Stimulated activated naive CD8-positive, alpha-beta T cell treated with anti-CD3 and anti-CD28 coated beads, Interleukin-15, Interleukin-2, amounts not matched to agents 100 U/mL and 50 U/mL, for 24 hours (primary cell): ENCODE results near the gene GATB.

Source experiments
- ATAC-seq: fragments of 150-1000 bp; cut with Tn5 transposase; one replicate; pipeline ENCODE4 v1.10.0; 2021
- DNase-seq: peaks from one replicate; pipeline ENCODE4 v3.0.0; 2021

GATB gene

GRCh38 chr4:151673908-151674520, 86.8 kb downstream of the GATB start:
- ATAC-seq = no peak
- DNase-seq = no peak

GRCh38 chr4:151672996-151673395, 87.8 kb downstream of the GATB start:
- ATAC-seq (no peak), DNase-seq (no peak)

GRCh38 chr4:151671541-151672059, 89.2 kb downstream of the GATB start:
- ATAC-seq = no peak
- no peak for DNase-seq

GRCh38 chr4:151670843-151671242, 90.0 kb downstream of the GATB start:
- DNase-seq (no peak), ATAC-seq (no peak)

- DNase-seq (no peak), ATAC-seq (no peak)
Observed at GRCh38 chr4:151669990-151670389, 90.8 kb downstream of the GATB start.

GRCh38 chr4:151668689-151669402, 92.0 kb downstream of the GATB start:
- no peak for DNase-seq
- peak; percentile 25 for ATAC-seq

- DNase-seq = no peak
Observed at GRCh38 chr4:151667666-151668065, 93.1 kb downstream of the GATB start.

GRCh38 chr4:151667048-151667447, 93.8 kb downstream of the GATB start:
- no peak for DNase-seq

More at GRCh38 chr4:151667666-151668065, 93.1 kb downstream of the GATB start:
- ATAC-seq = no peak

GRCh38 chr4:151666501-151666900, 94.3 kb downstream of the GATB start:
- no peak for DNase-seq

More at GRCh38 chr4:151667048-151667447, 93.8 kb downstream of the GATB start:
- no peak for ATAC-seq

GRCh38 chr4:151665785-151666127, 95.1 kb downstream of the GATB start:
- DNase-seq = no peak
- no peak for ATAC-seq

More at GRCh38 chr4:151666501-151666900, 94.3 kb downstream of the GATB start:
- no peak for ATAC-seq

GRCh38 chr4:151665022-151665784, 95.6 kb downstream of the GATB start:
- ATAC-seq = no peak
- DNase-seq = no peak

DNA sequence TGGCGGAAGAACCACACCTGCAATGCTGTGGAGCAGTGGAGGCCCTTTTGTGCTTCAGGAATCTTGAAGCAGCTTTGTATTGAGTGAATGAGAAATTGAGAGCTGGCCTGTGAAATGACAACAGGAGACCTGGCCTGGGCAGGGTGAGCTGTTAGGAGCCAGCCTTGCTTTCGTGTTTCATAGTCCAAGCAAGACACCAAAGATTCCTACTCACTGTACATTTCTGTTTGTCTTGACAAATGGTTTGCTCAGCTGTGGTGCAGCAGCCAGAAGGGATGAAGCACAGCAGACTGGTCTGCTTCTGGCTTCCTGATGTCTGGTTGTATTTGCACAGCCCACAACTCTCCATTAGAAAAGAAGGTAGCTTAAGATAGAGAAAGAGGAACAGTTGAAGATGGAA, 96.5 kb downstream of the GATB start:
- no peak for DNase-seq
- no peak for ATAC-seq

DNA sequence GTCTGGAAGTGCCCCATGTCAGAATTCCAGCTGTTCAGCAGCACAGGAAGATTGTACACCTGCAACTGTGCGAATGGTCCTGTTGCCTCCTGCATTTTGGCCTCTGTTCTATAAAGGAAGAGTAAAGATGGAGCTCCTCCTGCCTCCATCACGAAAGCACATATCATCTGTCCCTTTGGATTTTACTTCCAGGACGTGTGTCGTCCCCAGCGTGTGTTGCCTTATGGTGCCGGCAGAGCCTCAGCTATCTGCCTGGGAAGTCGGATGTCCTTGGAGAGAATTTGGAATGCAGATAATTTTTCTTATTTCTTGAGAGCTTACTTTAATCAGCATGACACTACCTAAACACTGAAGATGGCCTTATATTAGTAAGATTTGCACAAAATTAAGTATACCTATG, 97.7 kb downstream of the GATB start:
- DNase-seq (no peak), ATAC-seq (no peak)

GRCh38 chr4:151661873-151662272, 98.9 kb downstream of the GATB start:
- ATAC-seq (no peak), DNase-seq (no peak)

- ATAC-seq = no peak
- no peak for DNase-seq
Observed at GRCh38 chr4:151660676-151661075, 100.1 kb downstream of the GATB start.

DNA sequence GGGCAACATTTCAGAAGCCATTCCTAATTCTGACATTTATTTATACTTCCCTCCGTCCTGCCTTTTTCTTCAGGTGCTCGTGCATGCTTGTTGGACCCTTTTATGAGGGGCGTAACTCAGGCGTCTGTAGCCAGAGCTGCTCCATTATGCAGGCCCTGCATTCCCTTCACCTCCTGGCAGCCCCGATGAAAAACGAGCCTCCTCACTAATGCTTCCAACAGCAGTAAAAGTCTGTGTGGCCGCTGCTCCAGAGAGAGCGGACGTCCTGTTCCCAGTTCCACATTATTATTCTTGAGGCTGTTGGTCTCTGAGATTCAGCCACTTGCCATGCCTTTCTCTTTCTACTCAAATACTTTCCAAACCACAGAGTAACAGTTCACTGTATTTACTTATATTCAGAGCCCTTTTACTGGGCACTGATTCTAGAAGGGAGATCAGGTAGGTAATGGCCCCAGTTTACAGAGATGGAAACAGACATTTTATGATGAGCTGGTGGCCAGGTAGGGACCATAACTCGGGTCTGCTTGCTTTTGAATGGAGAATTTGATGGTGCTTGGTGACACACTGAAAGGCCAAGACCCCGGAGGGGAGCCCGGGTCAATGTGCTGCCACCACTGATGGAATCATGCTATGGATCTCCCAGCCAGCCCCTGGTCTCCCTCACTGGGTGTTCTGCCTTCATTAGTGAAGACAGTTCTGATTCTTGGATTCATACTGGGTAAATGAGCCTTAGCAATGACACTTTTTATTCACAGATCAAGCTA, 101.0 kb downstream of the GATB start:
- ATAC-seq (no peak), DNase-seq (no peak)

DNA sequence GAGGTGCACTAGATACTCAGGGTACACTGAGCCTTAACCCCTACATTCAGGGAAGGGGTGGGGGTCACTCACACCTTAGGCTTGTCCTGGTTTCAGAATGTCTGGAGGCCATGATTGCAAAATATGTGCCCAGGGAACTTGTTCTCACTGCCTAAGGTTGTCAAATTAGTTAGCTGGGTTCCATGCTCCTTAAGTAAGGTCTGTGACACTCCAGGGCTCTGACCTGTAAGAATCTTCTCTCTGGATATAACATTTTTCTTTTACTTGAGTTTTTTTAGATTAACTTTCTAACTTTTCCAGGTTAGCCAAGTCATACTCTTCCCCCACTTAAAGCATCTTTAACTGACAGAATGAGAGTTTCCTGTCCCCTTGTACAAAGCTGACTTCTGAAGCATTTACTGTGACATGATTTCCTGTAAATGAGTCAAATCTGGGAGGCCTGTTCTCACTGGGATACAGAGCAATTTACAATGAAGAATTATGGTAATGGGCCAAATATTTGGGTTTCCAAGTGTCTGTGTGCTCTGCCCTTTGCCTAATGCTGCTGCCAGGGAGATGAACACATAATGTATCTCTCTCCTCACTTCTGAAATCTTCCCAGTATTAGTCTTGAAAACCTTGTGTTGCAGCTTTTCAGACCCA, 101.7 kb downstream of the GATB start:
- DNase-seq (no peak), ATAC-seq (peak; percentile 40)

DNA sequence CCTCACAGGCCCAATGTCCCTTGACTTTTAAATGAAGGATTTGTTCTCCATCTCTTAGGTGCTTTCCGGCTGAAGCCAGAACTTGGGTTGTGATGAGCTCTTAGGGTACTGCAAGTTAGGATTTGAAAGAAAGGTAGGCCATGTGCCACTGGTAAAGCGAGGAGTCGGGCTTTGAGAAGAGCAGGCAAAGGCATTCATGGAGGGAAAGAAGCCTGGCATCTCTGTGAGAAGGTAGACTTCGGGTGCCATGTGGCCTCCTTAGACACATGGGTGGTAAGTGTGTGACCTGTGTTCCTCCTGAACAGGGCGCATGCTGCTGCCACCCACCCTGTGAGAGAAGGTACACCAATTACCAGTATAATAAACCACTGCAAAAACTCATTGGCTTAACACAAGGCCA, 102.9 kb downstream of the GATB start:
- ATAC-seq (no peak), DNase-seq (no peak)

DNA sequence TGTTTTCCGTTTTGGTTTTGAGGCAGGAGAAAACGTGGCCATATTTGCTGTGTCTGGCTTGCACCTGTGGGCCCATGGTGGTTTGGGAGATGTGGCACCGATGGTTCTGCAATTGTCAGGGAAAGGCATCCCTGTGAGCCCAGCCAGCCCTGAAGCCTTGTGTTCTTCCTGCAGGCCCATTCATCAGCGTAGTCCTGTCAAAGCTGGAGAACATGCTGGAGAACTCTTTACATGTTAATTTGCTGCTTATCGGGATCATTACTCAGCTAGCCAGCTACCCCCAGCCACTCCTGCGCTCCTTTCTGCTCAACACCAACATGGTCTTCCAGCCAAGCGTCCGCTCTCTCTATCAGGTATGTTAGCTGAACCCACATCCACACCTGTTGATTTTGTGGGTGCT, 104.7 kb downstream of the GATB start:
- DNase-seq (no peak), ATAC-seq (no peak)

DNA sequence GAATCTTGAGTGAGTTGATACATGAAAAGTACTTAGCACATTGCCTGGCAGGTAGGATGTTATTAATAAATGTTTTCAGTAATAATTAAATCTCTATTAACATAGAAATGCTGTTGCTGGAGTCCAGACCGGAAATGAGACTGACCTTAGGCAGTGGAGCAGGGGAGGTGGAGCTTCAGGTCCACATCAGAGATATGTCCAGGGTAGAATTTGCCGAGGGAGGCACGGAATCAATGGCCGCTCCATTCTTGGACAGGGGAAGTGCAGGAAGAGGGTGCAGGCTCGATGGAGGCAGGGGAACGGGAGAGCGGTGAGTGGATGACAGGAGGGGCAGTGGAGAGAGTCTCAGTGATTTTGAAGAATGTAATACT, 107.3 kb downstream of the GATB start:
- no peak for DNase-seq

DNA sequence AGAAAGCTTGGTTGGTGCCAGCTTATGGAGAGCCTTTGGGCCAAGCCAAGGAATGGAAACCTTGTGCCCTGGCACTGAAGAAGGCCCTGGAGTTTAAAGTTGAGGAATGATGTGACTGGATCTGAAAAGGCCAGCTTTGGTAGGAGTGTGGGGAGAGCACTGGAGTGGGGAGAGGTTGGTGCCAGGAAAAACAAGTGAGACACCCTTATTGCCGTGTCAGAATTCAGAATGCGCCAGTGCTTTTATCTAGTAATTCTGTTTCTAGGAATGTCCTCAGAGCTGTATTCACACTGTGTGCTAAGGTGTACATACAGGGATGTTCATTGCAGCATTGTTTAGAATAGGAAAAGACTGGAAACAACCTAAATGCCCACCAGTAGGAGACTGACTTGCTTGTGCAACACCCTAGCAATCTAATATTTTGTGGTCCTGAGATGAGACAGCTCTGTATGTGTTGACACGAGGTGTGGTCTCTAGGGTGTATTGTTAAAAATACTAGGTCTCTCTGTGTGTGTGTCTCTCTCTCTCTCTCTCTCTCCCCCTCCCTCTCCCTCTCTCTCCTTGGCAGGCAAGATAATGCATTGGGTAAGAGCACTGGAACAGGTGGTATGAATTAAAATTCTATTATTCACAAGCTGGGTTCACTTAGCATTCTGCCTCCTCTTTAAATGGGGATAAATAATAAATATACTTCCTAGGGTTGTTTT, 107.8 kb downstream of the GATB start:
- ATAC-seq = no peak
- no peak for DNase-seq

More for the DNA sequence above, 107.3 kb downstream of the GATB start:
- no peak for ATAC-seq
